Mononuclear cell (primary cell): Measurements from ENCODE around the gene ENHO. TPM values are rescaled to one million over a fixed set of nuclear protein-coding genes. Genes with fewer than 3 reads are reported as not detected.

Experiments used
- H3K27me3 ChIP-seq: 2 replicates; pipeline ENCODE4 v1.6.0; 2011; ENCODE audit warnings: low read length, control low read depth; ENCODE audit not compliant: insufficient read depth
- H3K4me1 ChIP-seq: 2 replicates; pipeline ENCODE4 v1.5.1; 2011; ENCODE audit warnings: mild to moderate bottlenecking, low read length, control low read depth; ENCODE audit not compliant: insufficient read depth
- H3K4me3 ChIP-seq: 2 replicates; pipeline ENCODE4 v1.5.1; 2011; ENCODE audit warnings: mild to moderate bottlenecking, low read length, moderate library complexity
- H3K9me3 ChIP-seq: 2 replicates; pipeline ENCODE4 v1.5.1; 2011; ENCODE audit warnings: low read depth, mild to moderate bottlenecking, control low read depth, low read length
- total RNA-seq: library from RNA; depleted of rRNA; stranded (reverse); fragments of >200 nt; gene quantifications from one replicate; pipeline ENCODE4 v1.2.3, GENCODE V29; 2012

Gene ENHO
- total RNA-seq, 1 donor: 0.63 TPM

GRCh38 chr9:34510497-34511468, 12.0 kb downstream of the ENHO start:
- Histone ChIP-seq H3K27me3 (no peaks in the 10 kb centered on the region), H3K9me3 (no peaks in the 10 kb centered on the region), H3K4me3 (no peak overlapping the region), H3K4me1 (no peaks in the 10 kb centered on the region)

GRCh38 chr9:34508951-34509350, 13.8 kb downstream of the ENHO start:
- Histone ChIP-seq H3K9me3 (no peaks in the 10 kb centered on the region), H3K4me3 (no peak overlapping the region), H3K4me1 (no peaks in the 10 kb centered on the region), H3K27me3 (no peaks in the 10 kb centered on the region)

GRCh38 chr9:34508463-34508862, 14.3 kb downstream of the ENHO start:
- H3K9me3 ChIP-seq: no peaks in the 10 kb centered on the region
- no peaks in the 10 kb centered on the region for H3K27me3 ChIP-seq
- no peak overlapping the region for H3K4me3 ChIP-seq
- no peaks in the 10 kb centered on the region for H3K4me1 ChIP-seq

- H3K4me3 ChIP-seq: no peak overlapping the region
- H3K9me3 ChIP-seq: no peaks in the 10 kb centered on the region
- no peaks in the 10 kb centered on the region for H3K27me3 ChIP-seq
- H3K4me1 ChIP-seq: no peaks in the 10 kb centered on the region
Measured at GRCh38 chr9:34507966-34508365, 14.8 kb downstream of the ENHO start.

GRCh38 chr9:34507556-34507955, 15.2 kb downstream of the ENHO start:
- Histone ChIP-seq H3K4me3 (no peak overlapping the region), H3K27me3 (no peaks in the 10 kb centered on the region), H3K4me1 (no peaks in the 10 kb centered on the region), H3K9me3 (no peaks in the 10 kb centered on the region)

- Histone ChIP-seq H3K4me1 (no peaks in the 10 kb centered on the region), H3K27me3 (no peaks in the 10 kb centered on the region), H3K9me3 (no peaks in the 10 kb centered on the region), H3K4me3 (no peak overlapping the region)
Measured at GRCh38 chr9:34506623-34507022, 16.2 kb downstream of the ENHO start.

- Histone ChIP-seq H3K9me3 (no peaks in the 10 kb centered on the region), H3K4me1 (no peaks in the 10 kb centered on the region), H3K4me3 (no peak overlapping the region), H3K27me3 (no peaks in the 10 kb centered on the region)
Measured at GRCh38 chr9:34505370-34506120, 17.2 kb downstream of the ENHO start.

- no peaks in the 10 kb centered on the region for H3K9me3 ChIP-seq
- H3K4me3 ChIP-seq: no peak overlapping the region
- H3K4me1 ChIP-seq: no peaks in the 10 kb centered on the region
- H3K27me3 ChIP-seq: no peaks in the 10 kb centered on the region
Measured at GRCh38 chr9:34503406-34503805, 19.4 kb downstream of the ENHO start.

GRCh38 chr9:34502891-34503290, 19.9 kb downstream of the ENHO start:
- Histone ChIP-seq H3K27me3 (no peaks in the 10 kb centered on the region), H3K4me1 (no peaks in the 10 kb centered on the region), H3K9me3 (no peaks in the 10 kb centered on the region), H3K4me3 (no peak overlapping the region)

GRCh38 chr9:34502471-34502870, 20.3 kb downstream of the ENHO start:
- no peak overlapping the region for H3K4me3 ChIP-seq
- no peaks in the 10 kb centered on the region for H3K9me3 ChIP-seq
- H3K4me1 ChIP-seq: no peaks in the 10 kb centered on the region

GRCh38 chr9:34501889-34502425, 20.8 kb downstream of the ENHO start:
- H3K4me3 ChIP-seq: no peak overlapping the region
- H3K4me1 ChIP-seq: no peaks in the 10 kb centered on the region
- no peaks in the 10 kb centered on the region for H3K27me3 ChIP-seq
- no peaks in the 10 kb centered on the region for H3K9me3 ChIP-seq

More at GRCh38 chr9:34502471-34502870, 20.3 kb downstream of the ENHO start:
- H3K27me3 ChIP-seq: no peaks in the 10 kb centered on the region

GRCh38 chr9:34501372-34501771, 21.4 kb downstream of the ENHO start:
- Histone ChIP-seq H3K9me3 (no peaks in the 10 kb centered on the region), H3K27me3 (no peaks in the 10 kb centered on the region), H3K4me1 (no peaks in the 10 kb centered on the region), H3K4me3 (no peak overlapping the region)

- no peaks in the 10 kb centered on the region for H3K9me3 ChIP-seq
- H3K4me3 ChIP-seq: no peak overlapping the region
- no peaks in the 10 kb centered on the region for H3K27me3 ChIP-seq
- no peaks in the 10 kb centered on the region for H3K4me1 ChIP-seq
Measured at GRCh38 chr9:34500623-34501267, 22.0 kb downstream of the ENHO start.

GRCh38 chr9:34499076-34499475, 23.7 kb downstream of the ENHO start:
- H3K9me3 ChIP-seq: no peaks in the 10 kb centered on the region
- no peaks in the 10 kb centered on the region for H3K27me3 ChIP-seq
- H3K4me3 ChIP-seq: no peak overlapping the region
- H3K4me1 ChIP-seq: no peaks in the 10 kb centered on the region

- H3K9me3 ChIP-seq: no peaks in the 10 kb centered on the region
- H3K4me1 ChIP-seq: no peaks in the 10 kb centered on the region
- H3K27me3 ChIP-seq: no peaks in the 10 kb centered on the region
- H3K4me3 ChIP-seq: no peak overlapping the region
Measured at GRCh38 chr9:34498553-34498952, 24.2 kb downstream of the ENHO start.
